Sigmoid colon (tissue), 7 donors: ENCODE measurements around the gene BPIFA2. TPM values are rescaled to one million over a fixed set of nuclear protein-coding genes. Genes with fewer than 3 reads are reported as not detected.

Experiments
- DNase-seq: peaks from one replicate; pipeline ENCODE4 v3.0.0-alpha.2; 2019
- H3K27ac ChIP-seq, 4 donors: fragments of 200-600 bp; sonication (generic); one replicate each; pipeline ENCODE4 v1.5.1; 2016 to 2019; ENCODE audit warnings: mild to moderate bottlenecking in 1 of 4
- H3K27me3 ChIP-seq, 3 donors: fragments of 200-600 bp; sonication (generic); one replicate each; pipeline ENCODE4 v1.5.1; 2019; ENCODE audit warnings: mild to moderate bottlenecking in 1 of 3
- H3K36me3 ChIP-seq, 4 donors: fragments of 200-600 bp; sonication (generic); one replicate each; pipeline ENCODE4 v1.5.1; 2016 to 2019
- H3K4me1 ChIP-seq, 4 donors: fragments of 200-600 bp; sonication (generic); one replicate each; pipeline ENCODE4 v1.5.1; 2017 to 2019
- H3K4me3 ChIP-seq, 4 donors: fragments of 200-600 bp; sonication (generic); one replicate each; pipeline ENCODE4 v1.5.1; 2017 to 2019; ENCODE audit warnings: mild to moderate bottlenecking in 2 of 4, moderate library complexity in 1 of 4
- H3K9me3 ChIP-seq, 4 donors: fragments of 200-600 bp in 3 of 4; sonication (generic) in 3 of 4; one replicate each; pipeline versions ENCODE4 v1.5.1 to v1.6.1; 2013 to 2019
- CTCF ChIP-seq, 4 experiments: fragments of 450-650 bp in 3 of 4; fragments of 200-600 bp in 1 of 4; IDR thresholded peaks; one replicate each; pipeline ENCODE4 v1.5.1; 2016 to 2019; ENCODE audit warnings: antibody characterized with exemption in 4 of 4, mild to moderate bottlenecking in 3 of 4, moderate library complexity in 2 of 4
- EP300 ChIP-seq, 4 donors: sonication (generic); formaldehyde crosslinking; IDR thresholded peaks; one replicate each; pipeline ENCODE4 v1.6.1; 2017; ENCODE audit warnings: antibody characterized with exemption in 4 of 4
- POLR2A ChIP-seq, 2 donors: fragments of 450-650 bp; IDR thresholded peaks; one replicate each; pipeline ENCODE4 v1.6.1; 2016; ENCODE audit warnings: antibody characterized with exemption in 2 of 2, mild to moderate bottlenecking in 2 of 2, moderate library complexity in 2 of 2
- POLR2AphosphoS5 ChIP-seq, 4 donors: sonication (generic); formaldehyde crosslinking; IDR thresholded peaks; one replicate each; pipeline ENCODE4 v1.6.1; 2017; ENCODE audit warnings: antibody characterized with exemption in 4 of 4
- whole genome bisulfite sequencing, 2 donors: extraction: QIAGEN DNeasy Blood & Tissue Kit; methylation state at CpG; one replicate each; pipeline ENCODE4 v1.1.7; 2013; 5-methylcytosine and 5-hydroxymethylcytosine counted together
- intact Hi-C: fragments of 100-400 bp; cut with DNase I; formaldehyde crosslinking; loops from one replicate; pipeline ENCODE4 v1.15.1; 2023
- polyA plus RNA-seq, 3 donors: library from polyadenylated mRNA; stranded (reverse); fragments of 200-250 nt; gene quantifications; one replicate each; pipeline ENCODE4 v1.2.3, GENCODE V29; 2013
- total RNA-seq, 4 donors: library from RNA; depleted of rRNA; stranded (reverse); fragments of >200 nt; gene quantifications; one replicate each; pipeline ENCODE4 v1.1.0, GENCODE V29; 2016
- donor health status: healthy with polysubstance abuse.
- donor health status: Bipolar disorder and iron deficiency.
- donor health status: healthy.

The BPIFA2 gene
- total and polyA plus RNA-seq, 7 donors = 0.09 TPM; not detected in 6

DNA sequence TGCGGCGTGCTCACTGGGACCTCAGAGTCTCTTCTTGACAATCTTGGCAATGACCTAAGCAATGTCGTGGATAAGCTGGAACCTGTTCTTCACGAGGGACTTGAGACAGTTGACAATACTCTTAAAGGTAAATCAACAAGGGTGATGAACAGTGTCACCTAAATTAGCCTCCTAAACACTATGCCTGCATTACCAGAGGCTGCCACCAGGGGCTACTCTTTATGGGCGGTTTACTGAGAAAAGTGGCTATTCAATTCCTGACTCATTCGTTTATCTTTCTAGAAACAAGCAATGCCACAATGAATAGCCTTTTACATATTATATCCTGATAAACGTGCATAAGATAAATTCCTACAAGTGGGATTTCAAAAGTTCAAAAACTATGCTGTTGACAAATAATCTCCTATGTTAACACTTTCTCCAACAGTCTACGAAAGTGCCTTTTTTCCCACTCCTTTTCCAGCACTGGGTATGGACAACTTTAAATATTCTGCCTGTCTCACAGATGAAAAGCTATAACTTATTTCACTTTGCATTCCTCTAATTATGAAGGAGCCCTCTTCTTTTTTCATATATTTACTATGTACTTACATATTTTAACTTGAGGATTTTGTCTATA lies 1.3 kb downstream of the BPIFA2 start:
- H3K4me3 ChIP-seq = no peak overlapping the region
- H3K4me1 ChIP-seq = no peaks in the 10 kb centered on the region
- 60% methylated on average over 8 of the region's 8 CpGs for WGBS, 2 donors
- H3K9me3 ChIP-seq = peaks cover 0 to 11% (median 2%) of the 10 kb centered on the region in 4 donors
- DNase-seq = no peak
- intact Hi-C loops = loop anchor here (10.0 kb wide), 1 partner anchor 56 kb away; no protein-coding TSS in a partner anchor
- no peaks in the 10 kb centered on the region for H3K36me3 ChIP-seq
- TF ChIP-seq POLR2A (IDR thresholded peaks at IDR 0.05) (no peak), CTCF (IDR thresholded peaks at IDR 0.05) (peak in 1 of 4 experiments; percentile 12), POLR2AphosphoS5 (IDR thresholded peaks at IDR 0.05) (no peak)
- H3K27ac ChIP-seq = no peak overlapping the region
- H3K27me3 ChIP-seq = peaks cover 0 to 6% (median 0%) of the 10 kb centered on the region in 3 donors

GRCh38 chr20:33172781-33173180 lies 4.8 kb downstream of the BPIFA2 start:
- intact Hi-C loops = no loop called here
- Histone ChIP-seq H3K27me3 (no peaks in the 10 kb centered on the region), H3K9me3 (peaks cover 0 to 11% (median 2%) of the 10 kb centered on the region in 4 donors), H3K36me3 (no peaks in the 10 kb centered on the region), H3K4me1 (no peaks in the 10 kb centered on the region), H3K27ac (no peak overlapping the region), H3K4me3 (no peak overlapping the region)
- TF ChIP-seq CTCF (IDR thresholded peaks at IDR 0.05) = no peak
- TF ChIP-seq POLR2A (IDR thresholded peaks at IDR 0.05) = no peak
- no peak for TF ChIP-seq POLR2AphosphoS5 (IDR thresholded peaks at IDR 0.05)
- no peak for TF ChIP-seq EP300 (IDR thresholded peaks at IDR 0.05)
- WGBS, 2 donors = 45 to 67% methylated on average over 7 of the region's 7 CpGs
- no peak for DNase-seq

DNA sequence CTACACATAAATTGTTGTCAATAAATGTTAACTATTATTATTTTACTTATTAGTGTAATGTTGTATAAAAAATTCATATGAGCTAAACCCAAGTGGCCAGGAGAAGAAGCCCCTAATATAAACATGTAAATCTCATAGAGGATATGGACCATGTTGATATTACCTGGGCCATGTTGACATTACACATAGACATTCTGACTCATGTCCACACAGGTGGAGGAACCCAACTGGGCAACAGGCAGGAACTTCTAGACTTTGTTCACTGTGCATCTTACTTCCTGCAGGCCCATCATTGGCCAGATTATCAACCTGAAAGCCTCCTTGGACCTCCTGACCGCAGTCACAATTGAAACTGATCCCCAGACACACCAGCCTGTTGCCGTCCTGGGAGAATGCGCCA lies 7.2 kb downstream of the BPIFA2 start:
- DNase-seq = no peak
- TF ChIP-seq EP300 (IDR thresholded peaks at IDR 0.05) (no peak), CTCF (IDR thresholded peaks at IDR 0.05) (no peak), POLR2AphosphoS5 (IDR thresholded peaks at IDR 0.05) (no peak), POLR2A (IDR thresholded peaks at IDR 0.05) (no peak)
- Histone ChIP-seq H3K27me3 (no peaks in the 10 kb centered on the region), H3K36me3 (no peaks in the 10 kb centered on the region), H3K27ac (no peak overlapping the region), H3K4me1 (no peaks in the 10 kb centered on the region), H3K4me3 (no peak overlapping the region), H3K9me3 (peaks cover 0 to 5% (median 2%) of the 10 kb centered on the region in 4 donors)
- intact Hi-C loops = no loop called here
- WGBS, 2 donors = 89 to 91% methylated on average over 3 of the region's 3 CpGs

GRCh38 chr20:33176101-33176500 lies 8.1 kb downstream of the BPIFA2 start:
- no peaks in the 10 kb centered on the region for H3K4me1 ChIP-seq
- intact Hi-C loops = no loop called here
- H3K4me3 ChIP-seq = no peak overlapping the region
- WGBS, 2 donors = 55 to 71% methylated on average over 3 of the region's 3 CpGs
- no peak overlapping the region for H3K27ac ChIP-seq
- TF ChIP-seq POLR2AphosphoS5 (IDR thresholded peaks at IDR 0.05) (no peak), CTCF (IDR thresholded peaks at IDR 0.05) (no peak), EP300 (IDR thresholded peaks at IDR 0.05) (no peak), POLR2A (IDR thresholded peaks at IDR 0.05) (no peak)
- no peaks in the 10 kb centered on the region for H3K27me3 ChIP-seq
- no peak for DNase-seq
- no peaks in the 10 kb centered on the region for H3K36me3 ChIP-seq
- peaks cover 0 to 2% (median 0%) of the 10 kb centered on the region in 4 donors for H3K9me3 ChIP-seq

GRCh38 chr20:33177866-33178265 lies 9.9 kb downstream of the BPIFA2 start:
- Histone ChIP-seq H3K9me3 (no peaks in the 10 kb centered on the region), H3K27me3 (no peaks in the 10 kb centered on the region), H3K36me3 (no peaks in the 10 kb centered on the region), H3K27ac (no peak overlapping the region), H3K4me1 (no peaks in the 10 kb centered on the region), H3K4me3 (no peak overlapping the region)
- no peak for DNase-seq
- 77 to 83% methylated on average over 9 of the region's 9 CpGs for WGBS, 2 donors
- intact Hi-C loops = no loop called here
- TF ChIP-seq EP300 (IDR thresholded peaks at IDR 0.05) = no peak
- TF ChIP-seq POLR2A (IDR thresholded peaks at IDR 0.05) = no peak
- no peak for TF ChIP-seq POLR2AphosphoS5 (IDR thresholded peaks at IDR 0.05)
- TF ChIP-seq CTCF (IDR thresholded peaks at IDR 0.05) = no peak
